HepG2 (cell line): ENCODE measurements around the gene CYP19A1. TPM values are rescaled to one million over a fixed set of nuclear protein-coding genes. Genes with fewer than 3 reads are reported as not detected.

Source experiments
- ATAC-seq: fragments of 200-7000 bp; cut with Tn5 transposase; 3 replicates; pipeline ENCODE4 v1.9.1; 2020; ENCODE audit warnings: mild to moderate bottlenecking, moderate library complexity
- BruUV-seq: library from RNA; stranded (reverse); fragments of 400-500 nt; replicated peaks from 2 replicates; lab custom pipeline; 2021; lab: Mats Ljungman, UMichigan
- CTCF ChIA-PET: fragments of 300-600 bp; formaldehyde crosslinking; extraction: SDS; loops from one replicate; lab custom pipeline; 2021; ENCODE audit warnings: low total read pairs, inconsistent platforms, low intra/inter-chr PET ratio; lab: Yijun Ruan, JAX
- POLR2A ChIA-PET: fragments of 350-600 bp; sonication (Branson Sonifier 250); formaldehyde crosslinking; loops from one replicate; lab custom pipeline; 2020; ENCODE audit warnings: antibody characterized with exemption, inconsistent platforms; lab: Yijun Ruan, JAX
- DNase-seq: peaks from one replicate; pipeline ENCODE4 v3.0.0-alpha.2; 2015; ENCODE audit warnings: low spot score
- FAIRE-seq: peaks from 3 replicates; lab custom pipeline; 2011; peaks lifted over from hg19 to GRCh38; lab: Jason Lieb, UNC
- H2AFZ ChIP-seq: one replicate; pipeline ENCODE4 v1.6.1; 2011; ENCODE audit warnings: low read length, inconsistent platforms
- H3K27ac ChIP-seq: fragments of 300-600 bp; 3 replicates; pipeline ENCODE4 v1.8.0; 2011; ENCODE audit warnings: mixed run types, mild to moderate bottlenecking, mixed read lengths, low read length, inconsistent platforms; ENCODE audit not compliant: insufficient read depth; ENCODE audit errors: extremely low read length
- H3K27me3 ChIP-seq, 2 experiments: fragments of 200-600 bp in 1 of 2; 2 replicates in 1 of 2; 3 replicates in 1 of 2; pipeline versions ENCODE4 v1.6.0 to v1.8.0; 2011; ENCODE audit warnings: low read length in 2 of 2, mild to moderate bottlenecking in 2 of 2, moderate library complexity in 2 of 2, inconsistent platforms in 1 of 2; ENCODE audit not compliant: insufficient read depth in 2 of 2, control insufficient read depth in 1 of 2
- H3K36me3 ChIP-seq, 2 experiments: fragments of 200-600 bp in 1 of 2; replicated peaks in 1 of 2; 2 replicates in 1 of 2; 3 replicates in 1 of 2; pipeline versions ENCODE4 v1.5.1 to v1.8.0; 2011; ENCODE audit warnings: low read length in 2 of 2, inconsistent platforms in 1 of 2; ENCODE audit not compliant: insufficient read depth in 2 of 2, control insufficient read depth in 1 of 2
- H3K4me1 ChIP-seq: 2 replicates; pipeline ENCODE4 v1.5.1; 2012; ENCODE audit warnings: low read length, inconsistent platforms; ENCODE audit not compliant: insufficient read depth
- H3K4me2 ChIP-seq: 2 replicates; pipeline ENCODE4 v1.6.0; 2011; ENCODE audit warnings: low read depth, low read length, inconsistent platforms
- H3K4me3 ChIP-seq, 3 experiments: fragments of 200-600 bp in 1 of 3; sonication (generic), shearing (Covaris generic) in 1 of 3; replicated peaks in 1 of 3; 2 replicates each; pipeline ENCODE4 v1.5.1; 2011 to 2016; ENCODE audit warnings: low read length in 3 of 3, inconsistent platforms in 2 of 3, low read depth in 2 of 3, mild to moderate bottlenecking in 2 of 3, control low read depth in 1 of 3, mixed read lengths in 1 of 3; ENCODE audit not compliant: insufficient read depth in 1 of 3
- H3K79me2 ChIP-seq: one replicate; pipeline ENCODE4 v1.6.1; 2011; ENCODE audit warnings: low read length, inconsistent platforms; ENCODE audit not compliant: insufficient read depth
- H3K9ac ChIP-seq: 2 replicates; pipeline ENCODE4 v1.6.0; 2011; ENCODE audit warnings: mild to moderate bottlenecking, low read depth, low read length, inconsistent platforms; ENCODE audit not compliant: insufficient read depth
- H3K9me3 ChIP-seq: 2 replicates; pipeline ENCODE4 v1.5.1; 2012; ENCODE audit warnings: mild to moderate bottlenecking, low read length
- H4K20me1 ChIP-seq: 2 replicates; pipeline ENCODE4 v1.6.0; 2011; ENCODE audit warnings: inconsistent platforms, mild to moderate bottlenecking, low read length, moderate library complexity; ENCODE audit not compliant: insufficient read depth
- HOXA7 ChIP-seq: sonication (generic); formaldehyde crosslinking; IDR thresholded peaks from 2 replicates; pipeline ENCODE4 v1.8.1; 2022; ENCODE audit warnings: mild to moderate bottlenecking, missing genetic modification reagents, moderate library complexity
- MLXIP ChIP-seq: sonication (generic); formaldehyde crosslinking; IDR thresholded peaks from 2 replicates; pipeline ENCODE4 v1.9.0; 2021; ENCODE audit warnings: missing genetic modification reagents, borderline replicate concordance
- NFIB ChIP-seq: sonication (generic); formaldehyde crosslinking; IDR thresholded peaks from 2 replicates; pipeline ENCODE4 v1.9.0; 2021; ENCODE audit warnings: missing genetic modification reagents, mild to moderate bottlenecking, borderline replicate concordance
- SMYD3 ChIP-seq: sonication (generic); formaldehyde crosslinking; IDR thresholded peaks from 2 replicates; pipeline ENCODE4 v1.8.1; 2023; ENCODE audit warnings: mild to moderate bottlenecking, missing genetic modification reagents
- TFE3 ChIP-seq: IDR thresholded peaks from 2 replicates; pipeline ENCODE4 v1.6.1; 2016
- ZBTB7A ChIP-seq: sonication (generic); formaldehyde crosslinking; IDR thresholded peaks from 2 replicates; pipeline ENCODE4 v1.8.0; 2022; ENCODE audit warnings: mild to moderate bottlenecking, missing genetic modification reagents
- WGBS: methylation state at CpG from one replicate; pipeline ENCODE4 v1.1.6; 2017; ENCODE audit warnings: low lambda C conversion rate; 5-methylcytosine and 5-hydroxymethylcytosine counted together
- in situ Hi-C: cut with HindIII; loops from 2 replicates; pipeline ENCODE4 v1.10.0; 2017; ENCODE audit warnings: low pct_unique_long_range_greater_than_20kb; ENCODE audit not compliant: extremely low pct_ligation_motif_present
- intact Hi-C: fragments of 100-400 bp; cut with micrococcal nuclease; formaldehyde crosslinking; loops from one replicate; pipeline ENCODE4 v1.10.0; 2022; ENCODE audit not compliant: unreplicated experiment
- polyA plus RNA-seq, 8 experiments: library from polyadenylated mRNA; depleted of rRNA in 3 of 8; stranded (reverse) in 7 of 8; unstranded in 1 of 8; fragments of >200 nt; fragmentation: Illumina TruSeq in 4 of 8; extraction: Trizol in 4 of 8; gene quantifications; 2 replicates each; pipeline versions ENCODE4 v1.2.1 to v1.2.3, GENCODE V29; 2011 to 2016; ENCODE audit warnings: low read depth in 4 of 8, missing spikeins in 1 of 8, mixed read lengths in 1 of 8; ENCODE audit not compliant: insufficient read depth in 1 of 8
- total RNA-seq, 5 experiments: library from RNA; depleted of rRNA; stranded (reverse); fragments of >200 nt; fragmentation: Illumina TruSeq; extraction: Trizol; gene quantifications; 2 replicates each; pipeline ENCODE4 v1.2.3, GENCODE V29; 2016; ENCODE audit warnings: low read depth in 1 of 5

Gene CYP19A1
- total and polyA plus RNA-seq, 2 of the 13 experiments (the other 11 are each of a cell fraction or from before 2014, with no cell fraction given): 10.9 to 23.0 TPM

- H4K20me1 ChIP-seq: no peaks in the 10 kb centered on the region
- POLR2A ChIA-PET: no interaction called here
- in situ Hi-C loops (no loop called here), intact Hi-C loops (no loop called here)
- BruUV-seq: no TSS peak
- TF ChIP-seq HOXA7 (CRISPR knock-in tag) (no peak), SMYD3 (CRISPR knock-in tag) (no peak), ZBTB7A (no peak), MLXIP (no peak), TFE3 (no peak), NFIB (CRISPR knock-in tag) (no peak)
- CTCF ChIA-PET: no interaction called here
- 65% methylated on average over 9 of the region's 9 CpGs for WGBS
- DNase-seq (no peak), ATAC-seq (no peak), FAIRE-seq (no peak)
- H2AFZ ChIP-seq: no peak overlapping the region
- no peaks in the 10 kb centered on the region for H3K36me3 ChIP-seq
- H3K4me2 ChIP-seq: no peak overlapping the region
- no peak overlapping the region for H3K9ac ChIP-seq
- peaks cover 25% of the 10 kb centered on the region for H3K4me1 ChIP-seq
- no peak overlapping the region for H3K27ac ChIP-seq
- no peaks in the 10 kb centered on the region for H3K79me2 ChIP-seq
- H3K4me3 ChIP-seq: no peak overlapping the region
- H3K27me3 ChIP-seq: peaks cover 2 to 9% of the 10 kb centered on the region in 2 experiments; a peak in 3 of 5 replicates
- H3K9me3 ChIP-seq: no peaks in the 10 kb centered on the region
These were observed 2.6 kb downstream of the CYP19A1 start for GRCh38 chr15:51335538-51336410.
